ENCODE data around the gene LCE4A.

- TF ChIP-seq, protein P1, sequence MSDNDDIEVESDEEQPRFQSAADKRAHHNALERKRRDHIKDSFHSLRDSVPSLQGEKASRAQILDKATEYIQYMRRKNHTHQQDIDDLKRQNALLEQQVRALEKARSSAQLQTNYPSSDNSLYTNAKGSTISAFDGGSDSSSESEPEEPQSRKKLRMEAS (IDR thresholded peaks at IDR 0.05): no peak
- no peak for TF ChIP-seq FOXM1 (IDR thresholded peaks at IDR 0.05; ENCODE audit: borderline replicate concordance, low read depth)
- TF ChIP-seq REST (IDR thresholded peaks at IDR 0.05; ENCODE audit: low read depth): no peak
- no peak for TF ChIP-seq EP300 (IDR thresholded peaks at IDR 0.05; ENCODE audit: borderline replicate concordance)
- TF ChIP-seq USF1 (IDR thresholded peaks at IDR 0.05): no peak
- no peak for TF ChIP-seq CEBPB (IDR thresholded peaks at IDR 0.05)
- no peak for TF ChIP-seq TAF1 (IDR thresholded peaks at IDR 0.05; ENCODE audit: low read depth)
Measured at GRCh38 chr1:152747831-152748230, 39.9 kb downstream of the LCE4A start.
